HG03045 (cell line): ENCODE measurements around the gene TEKT2.
A peak's percentile ranks its signal among the peaks of the same experiment; 100 is the strongest.

Source experiments
- ATAC-seq: cut with Tn5 transposase; IDR thresholded peaks from one replicate; pipeline ENCODE4 v1.9.1; 2021; ENCODE audit warnings: mild to moderate bottlenecking, moderate library complexity; ENCODE audit not compliant: unreplicated experiment

TEKT2 gene

GRCh38 chr1:36087233-36088123, 3.6 kb downstream of the TEKT2 start:
- ATAC-seq, result no peak

- no peak for ATAC-seq
These were observed 4.3 kb downstream of the TEKT2 start for GRCh38 chr1:36088265-36088576.

- peak; percentile 78 for ATAC-seq
These were observed 4.9 kb downstream of the TEKT2 start, which contains the start of gene ADPRS for GRCh38 chr1:36088577-36089392. Gene ADPRS (plus strand): TSS chr1:36088892. CDS start chr1:36088905, 13 bp downstream.

- no peak for ATAC-seq
These were observed 5.7 kb downstream of the TEKT2 start for GRCh38 chr1:36089393-36090121.

GRCh38 chr1:36091141-36091540, 7.2 kb downstream of the TEKT2 start:
- ATAC-seq, result no peak

GRCh38 chr1:36091698-36092097, 7.8 kb downstream of the TEKT2 start:
- no peak for ATAC-seq

GRCh38 chr1:36092166-36092797, 8.4 kb downstream of the TEKT2 start:
- ATAC-seq, result no peak

GRCh38 chr1:36092798-36093185, 8.9 kb downstream of the TEKT2 start:
- ATAC-seq, result no peak

- ATAC-seq, result no peak
These were observed 9.3 kb downstream of the TEKT2 start for GRCh38 chr1:36093226-36093625.

- ATAC-seq, result no peak
These were observed 10.0 kb downstream of the TEKT2 start for GRCh38 chr1:36093929-36094328.

GRCh38 chr1:36094621-36095061, 10.7 kb downstream of the TEKT2 start:
- ATAC-seq, result no peak

- ATAC-seq, result no peak
These were observed 12.0 kb downstream of the TEKT2 start for GRCh38 chr1:36095760-36096405.

- no peak for ATAC-seq
These were observed 12.9 kb downstream of the TEKT2 start for GRCh38 chr1:36096500-36097432.

- ATAC-seq, result no peak
These were observed 14.0 kb downstream of the TEKT2 start for GRCh38 chr1:36097693-36098585.

- no peak for ATAC-seq
These were observed 14.9 kb downstream of the TEKT2 start for GRCh38 chr1:36098650-36099365.

GRCh38 chr1:36099681-36100341, 15.9 kb downstream of the TEKT2 start:
- ATAC-seq, result no peak

GRCh38 chr1:36100376-36100775, 16.5 kb downstream of the TEKT2 start:
- ATAC-seq, result no peak
